GM23338 (cell line): ENCODE data around the gene GGA1. TPM values are rescaled to one million over a fixed set of nuclear protein-coding genes. Genes with fewer than 3 reads are reported as not detected.

Experiments used
- ATAC-seq: fragments of 200-7000 bp; cut with Tn5 transposase; 3 replicates; pipeline ENCODE4 v1.9.1; 2020
- DNase-seq: peaks from one replicate; pipeline ENCODE4 v3.0.0-alpha.2; 2015; ENCODE audit warnings: low spot score
- H2AFZ ChIP-seq: fragments of 200-600 bp; sonication (generic); 2 replicates; pipeline ENCODE4 v1.8.0; 2016; ENCODE audit warnings: antibody characterized with exemption, mild to moderate bottlenecking, moderate library complexity
- H3F3A ChIP-seq: fragments of 200-600 bp; sonication (generic); replicated peaks from 2 replicates; pipeline ENCODE4 v1.8.0; 2017; ENCODE audit warnings: antibody characterized with exemption, mixed run types, low read depth
- H3K27ac ChIP-seq: fragments of 200-600 bp; sonication (generic); 2 replicates; pipeline ENCODE4 v1.6.1; 2016; ENCODE audit warnings: low read depth
- H3K27me3 ChIP-seq: fragments of 200-600 bp; sonication (generic); 2 replicates; pipeline ENCODE4 v1.8.0; 2016; ENCODE audit warnings: mild to moderate bottlenecking, mixed run types, moderate library complexity; ENCODE audit not compliant: insufficient read depth
- H3K36me3 ChIP-seq: fragments of 200-600 bp; sonication (generic); 2 replicates; pipeline ENCODE4 v1.8.0; 2016; ENCODE audit warnings: mild to moderate bottlenecking; ENCODE audit not compliant: insufficient read depth
- H3K4me1 ChIP-seq: fragments of 200-600 bp; sonication (generic); 2 replicates; pipeline ENCODE4 v1.8.0; 2016; ENCODE audit warnings: mild to moderate bottlenecking, moderate library complexity; ENCODE audit not compliant: insufficient read depth
- H3K4me2 ChIP-seq: fragments of 200-600 bp; sonication (generic); 2 replicates; pipeline ENCODE4 v1.7.1; 2017; ENCODE audit warnings: mixed run types
- H3K4me3 ChIP-seq: fragments of 200-600 bp; sonication (generic); 2 replicates; pipeline ENCODE4 v1.6.1; 2016; ENCODE audit warnings: mixed run types
- H3K79me2 ChIP-seq: fragments of 200-600 bp; sonication (generic); replicated peaks from 2 replicates; pipeline ENCODE4 v1.8.0; 2017; ENCODE audit warnings: mild to moderate bottlenecking; ENCODE audit not compliant: insufficient read depth
- H3K9me2 ChIP-seq: fragments of 200-600 bp; sonication (generic); 2 replicates; pipeline ENCODE4 v1.8.0; 2017; ENCODE audit not compliant: insufficient read depth
- H4K20me1 ChIP-seq: fragments of 200-600 bp; sonication (generic); replicated peaks from 2 replicates; pipeline ENCODE4 v1.8.0; 2017; ENCODE audit warnings: mild to moderate bottlenecking; ENCODE audit not compliant: insufficient read depth
- H3K27ac Mint-ChIP-seq: 2 replicates; pipeline ENCODE4 v1.8.0; 2020; ENCODE audit warnings: inconsistent platforms, mild to moderate bottlenecking, moderate library complexity, mixed read lengths
- H3K27me3 Mint-ChIP-seq: 3 replicates; pipeline ENCODE4 v1.8.0; 2022; ENCODE audit warnings: low read depth, mild to moderate bottlenecking, moderate library complexity, mixed read lengths, inconsistent platforms; ENCODE audit not compliant: insufficient read depth, poor library complexity
- H3K36me3 Mint-ChIP-seq: 3 replicates; pipeline ENCODE4 v1.8.0; 2021; ENCODE audit warnings: low read depth, mild to moderate bottlenecking, inconsistent platforms, moderate library complexity, mixed read lengths
- H3K4me1 Mint-ChIP-seq: 3 replicates; pipeline ENCODE4 v1.8.0; 2020; ENCODE audit warnings: mild to moderate bottlenecking, inconsistent platforms, mixed read lengths
- H3K4me3 Mint-ChIP-seq: 3 replicates; pipeline ENCODE4 v1.8.0; 2021; ENCODE audit warnings: moderate library complexity, mild to moderate bottlenecking, inconsistent platforms, mixed read lengths
- H3K9me3 Mint-ChIP-seq: 3 replicates; pipeline ENCODE4 v1.8.0; 2020; ENCODE audit warnings: moderate library complexity, mild to moderate bottlenecking, inconsistent platforms, mixed read lengths
- CREB1 ChIP-seq: fragments of 250-450 bp; sonication (Bioruptor Pico); IDR thresholded peaks from 2 replicates; pipeline ENCODE4 v1.5.0; 2020; ENCODE audit warnings: low read depth, mild to moderate bottlenecking, moderate library complexity
- ETS1 ChIP-seq: IDR thresholded peaks from 2 replicates; pipeline ENCODE4 v1.6.1; 2016; ENCODE audit warnings: antibody characterized with exemption
- EZH2 ChIP-seq: fragments of 200-600 bp; sonication (generic); IDR thresholded peaks from one replicate; pipeline ENCODE4 v1.8.0; 2017; ENCODE audit warnings: antibody characterized with exemption, mild to moderate bottlenecking, low read depth; ENCODE audit not compliant: unreplicated experiment
- EZH2phosphoT487 ChIP-seq: fragments of 200-600 bp; sonication (generic); IDR thresholded peaks from one replicate; pipeline ENCODE4 v1.8.1; 2018; ENCODE audit warnings: antibody characterized with exemption; ENCODE audit not compliant: unreplicated experiment
- JUNB ChIP-seq: IDR thresholded peaks from one replicate; pipeline ENCODE4 v1.6.1; 2016; ENCODE audit warnings: antibody characterized with exemption; ENCODE audit not compliant: unreplicated experiment
- NANOG ChIP-seq: IDR thresholded peaks from 2 replicates; pipeline ENCODE4 v1.6.1; 2016; ENCODE audit warnings: antibody characterized with exemption, borderline replicate concordance
- POLR2AphosphoS5 ChIP-seq: IDR thresholded peaks from 2 replicates; pipeline ENCODE4 v1.6.1; 2016; ENCODE audit warnings: antibody characterized with exemption, low read depth
- STAT1 ChIP-seq: IDR thresholded peaks from one replicate; pipeline ENCODE4 v1.6.1; 2016; ENCODE audit warnings: antibody characterized with exemption; ENCODE audit not compliant: unreplicated experiment
- ZNF114 ChIP-seq: fragments of 250-450 bp; sonication (Bioruptor Pico); IDR thresholded peaks from 2 replicates; pipeline ENCODE4 v1.5.0; 2020; ENCODE audit warnings: mild to moderate bottlenecking, moderate library complexity
- ZNF331 ChIP-seq: fragments of 250-450 bp; sonication (Bioruptor Pico); IDR thresholded peaks from 2 replicates; pipeline ENCODE4 v1.5.0; 2020; ENCODE audit warnings: low read depth, mild to moderate bottlenecking, moderate library complexity
- ZNF462 ChIP-seq: fragments of 250-450 bp; sonication (Bioruptor Pico); IDR thresholded peaks from 2 replicates; pipeline ENCODE4 v1.5.0; 2020; ENCODE audit warnings: mild to moderate bottlenecking, moderate library complexity
- polyA plus RNA-seq: library from polyadenylated mRNA; unstranded; fragments of >200 nt; fragmentation: Nextera tagmentation; extraction: Ambion mirVana; gene quantifications from 2 replicates; pipeline ENCODE4 v1.2.1, GENCODE V29; 2016
- total RNA-seq: library from RNA; depleted of rRNA; stranded (reverse); fragments of >200 nt; shearing (Covaris generic); gene quantifications from 2 replicates; pipeline ENCODE4 v1.2.3, GENCODE V29; 2014
- TF ChIP-seq, protein P1 (sequence below), 2 experiments: fragments of 200-600 bp in 1 of 2; sonication (generic) in 1 of 2; conservative IDR thresholded peaks; 2 replicates each; pipeline versions ENCODE4 v1.5.1 to v1.6.1; 2016 to 2017; ENCODE audit warnings: antibody characterized with exemption in 2 of 2, low read depth in 2 of 2, mild to moderate bottlenecking in 2 of 2, moderate library complexity in 1 of 2
- TF ChIP-seq, protein P2 (sequence below): IDR thresholded peaks from one replicate; pipeline ENCODE4 v1.6.1; 2018; ENCODE audit warnings: antibody characterized with exemption; ENCODE audit not compliant: unreplicated experiment

The GGA1 gene
- total and polyA plus RNA-seq, 2 experiments from 2014 or later, result 36.9 to 57.1 TPM

- no peak overlapping the region for H2AFZ ChIP-seq
- peaks cover 8% of the 10 kb centered on the region for H3K27me3 Mint-ChIP-seq
- H3F3A ChIP-seq, result peaks cover 11% of the 10 kb centered on the region; the same call in 1 of the 2 replicates
- H3K4me1 Mint-ChIP-seq, result peaks cover 2% of the 10 kb centered on the region
- DNase-seq (no peak), ATAC-seq (no peak)
- no peak overlapping the region for H3K27ac Mint-ChIP-seq
- TF ChIP-seq, protein P1, sequence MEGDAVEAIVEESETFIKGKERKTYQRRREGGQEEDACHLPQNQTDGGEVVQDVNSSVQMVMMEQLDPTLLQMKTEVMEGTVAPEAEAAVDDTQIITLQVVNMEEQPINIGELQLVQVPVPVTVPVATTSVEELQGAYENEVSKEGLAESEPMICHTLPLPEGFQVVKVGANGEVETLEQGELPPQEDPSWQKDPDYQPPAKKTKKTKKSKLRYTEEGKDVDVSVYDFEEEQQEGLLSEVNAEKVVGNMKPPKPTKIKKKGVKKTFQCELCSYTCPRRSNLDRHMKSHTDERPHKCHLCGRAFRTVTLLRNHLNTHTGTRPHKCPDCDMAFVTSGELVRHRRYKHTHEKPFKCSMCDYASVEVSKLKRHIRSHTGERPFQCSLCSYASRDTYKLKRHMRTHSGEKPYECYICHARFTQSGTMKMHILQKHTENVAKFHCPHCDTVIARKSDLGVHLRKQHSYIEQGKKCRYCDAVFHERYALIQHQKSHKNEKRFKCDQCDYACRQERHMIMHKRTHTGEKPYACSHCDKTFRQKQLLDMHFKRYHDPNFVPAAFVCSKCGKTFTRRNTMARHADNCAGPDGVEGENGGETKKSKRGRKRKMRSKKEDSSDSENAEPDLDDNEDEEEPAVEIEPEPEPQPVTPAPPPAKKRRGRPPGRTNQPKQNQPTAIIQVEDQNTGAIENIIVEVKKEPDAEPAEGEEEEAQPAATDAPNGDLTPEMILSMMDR (conservative IDR thresholded peaks at IDR 0.05; ENCODE audit: low read depth in 2 of 2), result no peak
- TF ChIP-seq EZH2phosphoT487 (no peak), NANOG (no peak), ZNF331 (no peak), STAT1 (no peak), ZNF462 (CRISPR knock-in tag) (no peak), EZH2 (no peak), POLR2AphosphoS5 (no peak), JUNB (no peak), ZNF114 (no peak), ETS1 (no peak), CREB1 (CRISPR knock-in tag) (no peak)
- TF ChIP-seq, protein P2, sequence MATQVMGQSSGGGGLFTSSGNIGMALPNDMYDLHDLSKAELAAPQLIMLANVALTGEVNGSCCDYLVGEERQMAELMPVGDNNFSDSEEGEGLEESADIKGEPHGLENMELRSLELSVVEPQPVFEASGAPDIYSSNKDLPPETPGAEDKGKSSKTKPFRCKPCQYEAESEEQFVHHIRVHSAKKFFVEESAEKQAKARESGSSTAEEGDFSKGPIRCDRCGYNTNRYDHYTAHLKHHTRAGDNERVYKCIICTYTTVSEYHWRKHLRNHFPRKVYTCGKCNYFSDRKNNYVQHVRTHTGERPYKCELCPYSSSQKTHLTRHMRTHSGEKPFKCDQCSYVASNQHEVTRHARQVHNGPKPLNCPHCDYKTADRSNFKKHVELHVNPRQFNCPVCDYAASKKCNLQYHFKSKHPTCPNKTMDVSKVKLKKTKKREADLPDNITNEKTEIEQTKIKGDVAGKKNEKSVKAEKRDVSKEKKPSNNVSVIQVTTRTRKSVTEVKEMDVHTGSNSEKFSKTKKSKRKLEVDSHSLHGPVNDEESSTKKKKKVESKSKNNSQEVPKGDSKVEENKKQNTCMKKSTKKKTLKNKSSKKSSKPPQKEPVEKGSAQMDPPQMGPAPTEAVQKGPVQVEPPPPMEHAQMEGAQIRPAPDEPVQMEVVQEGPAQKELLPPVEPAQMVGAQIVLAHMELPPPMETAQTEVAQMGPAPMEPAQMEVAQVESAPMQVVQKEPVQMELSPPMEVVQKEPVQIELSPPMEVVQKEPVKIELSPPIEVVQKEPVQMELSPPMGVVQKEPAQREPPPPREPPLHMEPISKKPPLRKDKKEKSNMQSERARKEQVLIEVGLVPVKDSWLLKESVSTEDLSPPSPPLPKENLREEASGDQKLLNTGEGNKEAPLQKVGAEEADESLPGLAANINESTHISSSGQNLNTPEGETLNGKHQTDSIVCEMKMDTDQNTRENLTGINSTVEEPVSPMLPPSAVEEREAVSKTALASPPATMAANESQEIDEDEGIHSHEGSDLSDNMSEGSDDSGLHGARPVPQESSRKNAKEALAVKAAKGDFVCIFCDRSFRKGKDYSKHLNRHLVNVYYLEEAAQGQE, result no peak
- no peaks in the 10 kb centered on the region for H4K20me1 ChIP-seq
- no peaks in the 10 kb centered on the region for H3K9me2 ChIP-seq
- no peaks in the 10 kb centered on the region for H3K79me2 ChIP-seq
- H3K36me3 ChIP-seq, result no peaks in the 10 kb centered on the region; the same call in 1 of the 2 replicates
- no peak overlapping the region for H3K4me3 Mint-ChIP-seq
- peaks cover 19% of the 10 kb centered on the region for H3K36me3 Mint-ChIP-seq
- H3K27me3 ChIP-seq, result no peaks in the 10 kb centered on the region
- no peaks in the 10 kb centered on the region for H3K4me1 ChIP-seq
- H3K27ac ChIP-seq, result no peak overlapping the region
- no peaks in the 10 kb centered on the region; the same call in 1 of the 3 replicates for H3K9me3 Mint-ChIP-seq
- H3K4me3 ChIP-seq, result no peak overlapping the region
- H3K4me2 ChIP-seq, result no peak overlapping the region
Observed at GRCh38 chr22:37624017-37624365, 15.4 kb downstream of the GGA1 start.
